Natural killer cell (primary cell): ENCODE data around the gene SLC12A8. TPM values are rescaled to one million over a fixed set of nuclear protein-coding genes. Genes with fewer than 3 reads are reported as not detected.
A peak's percentile ranks its signal among the peaks of the same experiment; 100 is the strongest.

Experiments used
- ATAC-seq, 3 donors: fragments of 150-1000 bp in 2 of 3; fragments of 200-7000 bp in 1 of 3; cut with Tn5 transposase; 1 replicate in 1 of 3; 2 replicates in 2 of 3; pipeline ENCODE4 v1.10.0; 2021; ENCODE audit warnings: mild to moderate bottlenecking in 2 of 3, moderate library complexity in 2 of 3
- DNase-seq, 2 donors: peaks; one replicate each; pipeline versions ENCODE4 v3.0.0 to v3.0.0-alpha.2; 2013 to 2021; ENCODE audit warnings: mixed read lengths in 1 of 2
- H3K27ac ChIP-seq: one replicate; pipeline ENCODE4 v1.5.1; 2013; ENCODE audit warnings: mild to moderate bottlenecking, low read length
- H3K27me3 ChIP-seq: one replicate; pipeline ENCODE4 v1.6.1; 2013; ENCODE audit warnings: low read length; ENCODE audit not compliant: control insufficient read depth, insufficient read depth
- H3K36me3 ChIP-seq: one replicate; pipeline ENCODE4 v1.6.1; 2013; ENCODE audit warnings: low read length; ENCODE audit not compliant: control insufficient read depth, insufficient read depth
- H3K4me1 ChIP-seq: one replicate; pipeline ENCODE4 v1.6.1; 2013; ENCODE audit warnings: low read length; ENCODE audit not compliant: control insufficient read depth, insufficient read depth
- H3K4me3 ChIP-seq: one replicate; pipeline ENCODE4 v1.5.1; 2013; ENCODE audit warnings: low read length
- H3K9me3 ChIP-seq: one replicate; pipeline ENCODE4 v1.6.1; 2013; ENCODE audit warnings: low read length; ENCODE audit not compliant: control insufficient read depth, insufficient read depth
- H3K27ac Mint-ChIP-seq, 2 donors: one replicate each; pipeline ENCODE4 v1.8.0; 2022; ENCODE audit warnings: mild to moderate bottlenecking in 2 of 2, mixed read lengths in 2 of 2, moderate library complexity in 1 of 2
- H3K27me3 Mint-ChIP-seq, 2 donors: one replicate each; pipeline ENCODE4 v1.8.0; 2022; ENCODE audit warnings: low read depth in 2 of 2, mixed read lengths in 2 of 2
- H3K36me3 Mint-ChIP-seq: one replicate; pipeline ENCODE4 v1.8.0; 2022; ENCODE audit warnings: mixed read lengths
- H3K4me1 Mint-ChIP-seq, 2 donors: one replicate each; pipeline ENCODE4 v1.8.0; 2022; ENCODE audit warnings: mixed read lengths in 2 of 2
- H3K4me3 Mint-ChIP-seq: one replicate; pipeline ENCODE4 v1.8.0; 2022; ENCODE audit warnings: mild to moderate bottlenecking, moderate library complexity, mixed read lengths
- H3K9me3 Mint-ChIP-seq, 2 donors: one replicate each; pipeline ENCODE4 v1.8.0; 2022; ENCODE audit warnings: mixed read lengths in 2 of 2
- WGBS: methylation state at CpG from one replicate; pipeline ENCODE4 v1.1.7; 2013; ENCODE audit warnings: missing lambda C conversion rate; ENCODE audit not compliant: insufficient coverage; 5-methylcytosine and 5-hydroxymethylcytosine counted together
- intact Hi-C: fragments of 100-400 bp; cut with micrococcal nuclease; formaldehyde crosslinking; loops from one replicate; pipeline ENCODE4 v1.14.2; 2022
- total RNA-seq, 4 donors: library from RNA; stranded (reverse); fragments of 120-200 nt in 1 of 4; gene quantifications; one replicate each; pipeline versions ENCODE4 v1.2.3 to v1.2.4, GENCODE V29; 2013 to 2022
- TF ChIP-seq, protein P1 (sequence below): fragments of 200-600 bp; IDR thresholded peaks from one replicate; pipeline ENCODE4 v1.8.0; 2022; ENCODE audit warnings: antibody characterized with exemption

The SLC12A8 gene
- total RNA-seq, 3 donors from 2014 or later (not counting 1 experiment from before 2014, with no cell fraction given): 0.25 to 1.4 (median 0.61) TPM

DNA sequence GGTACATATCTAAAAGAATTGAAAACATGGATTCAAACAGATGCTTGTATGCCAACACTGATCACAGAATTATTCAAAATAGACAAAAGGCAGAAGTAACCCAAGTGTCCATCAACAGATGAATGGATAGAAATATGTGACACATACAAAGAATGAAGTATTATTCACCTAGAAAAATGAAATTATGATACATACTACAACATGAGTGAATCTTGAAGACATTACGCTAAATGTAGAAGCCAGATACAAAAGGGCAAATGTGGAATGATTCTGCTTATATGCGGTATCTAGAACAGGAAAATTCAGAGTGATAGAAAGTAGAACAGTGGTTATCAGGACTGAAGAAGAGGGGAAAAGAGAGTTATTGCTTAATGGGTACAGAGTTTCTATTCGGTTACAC lies 26.2 kb upstream of the SLC12A8 start:
- Histone ChIP-seq H3K4me3 (no peak overlapping the region), H3K4me1 (peaks cover 6% of the 10 kb centered on the region), H3K9me3 (no peaks in the 10 kb centered on the region), H3K27me3 (no peaks in the 10 kb centered on the region), H3K36me3 (peaks cover 6% of the 10 kb centered on the region), H3K27ac (no peak overlapping the region)
- DNase-seq (no peak), ATAC-seq (no peak)
- TF ChIP-seq, protein P1, sequence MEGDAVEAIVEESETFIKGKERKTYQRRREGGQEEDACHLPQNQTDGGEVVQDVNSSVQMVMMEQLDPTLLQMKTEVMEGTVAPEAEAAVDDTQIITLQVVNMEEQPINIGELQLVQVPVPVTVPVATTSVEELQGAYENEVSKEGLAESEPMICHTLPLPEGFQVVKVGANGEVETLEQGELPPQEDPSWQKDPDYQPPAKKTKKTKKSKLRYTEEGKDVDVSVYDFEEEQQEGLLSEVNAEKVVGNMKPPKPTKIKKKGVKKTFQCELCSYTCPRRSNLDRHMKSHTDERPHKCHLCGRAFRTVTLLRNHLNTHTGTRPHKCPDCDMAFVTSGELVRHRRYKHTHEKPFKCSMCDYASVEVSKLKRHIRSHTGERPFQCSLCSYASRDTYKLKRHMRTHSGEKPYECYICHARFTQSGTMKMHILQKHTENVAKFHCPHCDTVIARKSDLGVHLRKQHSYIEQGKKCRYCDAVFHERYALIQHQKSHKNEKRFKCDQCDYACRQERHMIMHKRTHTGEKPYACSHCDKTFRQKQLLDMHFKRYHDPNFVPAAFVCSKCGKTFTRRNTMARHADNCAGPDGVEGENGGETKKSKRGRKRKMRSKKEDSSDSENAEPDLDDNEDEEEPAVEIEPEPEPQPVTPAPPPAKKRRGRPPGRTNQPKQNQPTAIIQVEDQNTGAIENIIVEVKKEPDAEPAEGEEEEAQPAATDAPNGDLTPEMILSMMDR: no peak
- H3K4me3 Mint-ChIP-seq: no peak overlapping the region
- intact Hi-C loops: no loop called here
- H3K36me3 Mint-ChIP-seq: peaks cover under 1% of the 10 kb centered on the region
- H3K27me3 Mint-ChIP-seq: no peaks in the 10 kb centered on the region
- H3K4me1 Mint-ChIP-seq: peaks cover 36 to 38% of the 10 kb centered on the region in 2 donors
- H3K27ac Mint-ChIP-seq: peak overlapping the region in 1 of 2 donors; percentile 1
- no peaks in the 10 kb centered on the region for H3K9me3 Mint-ChIP-seq
- WGBS: 95% methylated on average over 2 of the region's 3 CpGs

DNA sequence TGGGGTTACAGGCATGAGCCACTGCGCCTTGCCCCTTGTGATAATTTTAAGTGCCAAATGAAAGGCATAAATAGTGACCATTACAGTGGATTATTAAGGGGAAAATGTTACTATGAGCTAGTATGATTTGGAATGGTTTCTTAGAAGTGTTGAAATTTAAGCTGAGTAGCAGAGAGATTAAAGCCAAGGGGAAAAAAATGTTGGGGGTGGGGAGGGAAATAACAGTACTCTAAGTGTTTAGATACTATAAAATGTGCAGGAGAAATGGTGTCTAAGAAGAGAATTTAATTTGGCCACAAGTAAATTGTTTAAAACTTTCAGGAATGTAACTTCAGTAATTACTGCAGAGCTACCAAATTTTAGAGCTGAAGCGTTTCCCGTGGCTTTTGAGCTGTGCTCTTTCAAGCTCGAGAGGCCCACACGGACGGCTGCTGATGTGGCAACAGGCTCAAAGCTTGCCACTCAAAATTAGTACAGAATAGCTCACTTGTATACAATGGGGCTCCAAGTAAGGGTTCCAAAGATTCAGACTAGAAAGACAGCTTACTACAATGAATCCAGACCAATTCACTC lies 23.9 kb upstream of the SLC12A8 start:
- H3K36me3 Mint-ChIP-seq: peaks cover 10% of the 10 kb centered on the region
- H3K36me3 ChIP-seq: peaks cover 22% of the 10 kb centered on the region
- no peak overlapping the region for H3K4me3 ChIP-seq
- no peaks in the 10 kb centered on the region for H3K9me3 Mint-ChIP-seq
- H3K27ac Mint-ChIP-seq: peak overlapping the region in 1 of 2 donors; percentile 6
- H3K4me1 ChIP-seq: peaks cover 6% of the 10 kb centered on the region
- intact Hi-C loops: no loop called here
- 93% methylated on average over 6 of the region's 6 CpGs for WGBS
- no peak overlapping the region for H3K4me3 Mint-ChIP-seq
- DNase-seq: no peak
- no peak for ATAC-seq
- no peaks in the 10 kb centered on the region for H3K27me3 Mint-ChIP-seq
- H3K27me3 ChIP-seq: no peaks in the 10 kb centered on the region
- TF ChIP-seq, protein P1: no peak
- H3K9me3 ChIP-seq: no peaks in the 10 kb centered on the region
- peaks cover 34 to 37% of the 10 kb centered on the region in 2 donors for H3K4me1 Mint-ChIP-seq
- H3K27ac ChIP-seq: no peak overlapping the region

DNA sequence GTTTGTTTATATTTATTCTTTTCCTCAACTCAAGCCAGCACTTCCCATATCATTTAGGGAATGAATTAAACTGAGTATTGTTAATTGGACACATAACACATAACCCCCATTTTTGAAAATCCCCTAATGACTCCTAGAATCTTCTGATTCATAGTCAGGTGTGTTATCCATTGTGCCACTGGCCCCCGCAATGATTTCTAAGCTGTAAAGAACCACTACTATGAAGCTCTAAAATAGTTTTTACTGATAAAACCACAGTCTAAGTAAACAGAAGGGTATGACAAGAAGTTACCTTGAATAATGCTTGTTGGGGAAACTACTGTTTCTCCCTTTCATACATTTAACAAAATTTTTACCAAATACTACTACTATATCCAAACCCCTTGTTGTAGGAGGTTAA lies 22.3 kb upstream of the SLC12A8 start:
- no peak for ATAC-seq
- Mint-ChIP-seq H3K36me3 (peaks cover 10% of the 10 kb centered on the region), H3K4me3 (no peak overlapping the region), H3K27me3 (no peaks in the 10 kb centered on the region), H3K4me1 (peaks cover 20 to 25% of the 10 kb centered on the region in 2 donors), H3K27ac (no peak overlapping the region), H3K9me3 (no peaks in the 10 kb centered on the region)
- Histone ChIP-seq H3K36me3 (peaks cover 22% of the 10 kb centered on the region), H3K4me3 (no peak overlapping the region), H3K4me1 (no peaks in the 10 kb centered on the region), H3K27me3 (no peaks in the 10 kb centered on the region), H3K27ac (no peak overlapping the region), H3K9me3 (no peaks in the 10 kb centered on the region)
- TF ChIP-seq, protein P1: no peak
- DNase-seq: no peak
- intact Hi-C loops: no loop called here
- no CpG with 5 or more reads among the region's 1 CpG for WGBS

DNA sequence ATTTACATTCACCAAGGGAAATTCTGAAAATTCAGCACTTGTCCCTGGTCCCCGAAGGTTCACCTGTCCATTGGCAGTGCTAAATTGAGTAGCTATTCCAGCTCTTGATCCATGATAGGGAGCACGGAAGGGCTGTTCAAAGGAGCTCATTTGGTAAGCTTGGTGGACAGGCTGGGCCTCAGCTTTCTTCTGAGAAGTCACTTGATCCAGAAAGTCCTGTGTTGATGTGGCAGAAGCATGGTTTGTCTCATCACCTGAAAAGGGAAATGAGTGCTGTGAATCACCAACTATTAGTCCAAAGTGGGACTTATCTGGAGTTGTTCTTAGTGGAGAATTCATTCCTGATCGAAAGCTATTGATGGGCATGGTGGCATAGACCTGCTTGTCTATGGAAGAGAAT lies 19.9 kb upstream of the SLC12A8 start:
- TF ChIP-seq, protein P1: no peak
- WGBS: 92% methylated on average over 3 of the region's 3 CpGs
- Histone ChIP-seq H3K4me1 (no peaks in the 10 kb centered on the region), H3K27ac (no peak overlapping the region), H3K9me3 (no peaks in the 10 kb centered on the region), H3K4me3 (no peak overlapping the region), H3K27me3 (no peaks in the 10 kb centered on the region), H3K36me3 (peaks cover 26% of the 10 kb centered on the region)
- peaks cover 10% of the 10 kb centered on the region for H3K36me3 Mint-ChIP-seq
- no peak overlapping the region for H3K27ac Mint-ChIP-seq
- ATAC-seq: no peak
- intact Hi-C loops: no loop called here
- no peaks in the 10 kb centered on the region for H3K27me3 Mint-ChIP-seq
- H3K4me1 Mint-ChIP-seq: peaks cover 7 to 12% of the 10 kb centered on the region in 2 donors
- no peak overlapping the region for H3K4me3 Mint-ChIP-seq
- no peaks in the 10 kb centered on the region for H3K9me3 Mint-ChIP-seq
- no peak for DNase-seq
